NCI-H69 (cell line): ENCODE measurements around the gene SGCA.

Experiments
- DNase-seq: peaks from one replicate; lab custom pipeline; 2025; lab: John Stamatoyannopoulos, UW

The SGCA gene

DNA sequence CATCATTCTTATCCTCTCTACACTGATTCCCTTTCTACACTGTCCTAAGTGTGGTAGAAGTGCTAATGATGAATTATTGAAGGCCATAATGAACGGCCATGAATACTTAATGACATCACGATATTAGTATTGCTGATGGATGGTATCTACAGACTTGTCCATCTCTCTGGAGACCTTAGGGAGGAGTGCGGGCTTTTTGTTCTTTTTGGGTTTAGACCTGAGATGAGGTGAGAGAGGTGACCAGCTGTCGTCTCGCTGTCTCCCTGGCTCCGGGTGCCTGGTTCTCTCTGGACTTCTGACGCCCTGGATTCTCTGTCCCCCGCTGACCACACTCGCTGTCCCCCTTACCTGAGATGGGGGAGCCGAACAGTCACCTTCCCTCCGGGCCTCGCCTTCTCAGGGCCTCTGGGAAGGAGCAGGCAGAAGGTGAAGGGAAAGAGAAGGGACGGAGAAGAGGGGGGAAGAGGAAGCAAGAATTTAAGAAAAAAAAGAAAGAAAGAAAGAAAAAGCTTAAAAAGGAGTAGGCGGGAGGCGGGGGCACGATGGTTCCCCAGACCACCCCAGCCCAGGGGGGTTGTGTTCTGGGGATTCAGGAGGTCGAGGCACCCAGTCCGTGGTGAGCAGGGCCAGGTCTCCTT lies 17.1 kb downstream of the SGCA start:
- no peak for DNase-seq

DNA sequence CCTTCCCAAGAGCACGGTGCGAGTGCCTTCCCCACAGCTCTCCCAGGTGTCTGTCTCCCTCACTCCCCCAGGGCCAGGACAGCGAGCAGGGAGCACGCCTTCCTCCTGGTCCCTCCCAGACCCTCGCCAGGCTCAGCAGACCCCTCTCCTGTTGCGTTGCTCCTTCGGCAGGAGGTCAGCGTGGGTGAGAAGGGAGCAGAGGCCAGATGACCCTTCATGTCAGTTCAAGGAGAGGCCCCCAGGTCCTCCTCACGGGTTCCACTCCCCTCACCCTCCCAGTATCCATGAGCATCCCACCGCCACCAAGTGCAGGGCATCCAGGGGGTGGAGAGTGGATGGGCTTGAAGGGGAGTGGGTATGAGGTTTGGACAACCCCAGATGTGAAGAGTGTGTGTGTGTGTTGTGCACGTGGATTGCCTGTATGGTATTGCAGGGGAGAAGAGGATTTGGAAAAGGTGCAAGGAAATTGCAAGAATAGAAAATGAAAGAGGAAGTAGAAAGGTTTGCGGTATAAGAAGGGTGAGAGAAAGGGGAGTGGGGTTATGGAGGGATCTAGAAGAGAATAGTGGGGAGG lies 17.7 kb downstream of the SGCA start:
- no peak for DNase-seq

DNA sequence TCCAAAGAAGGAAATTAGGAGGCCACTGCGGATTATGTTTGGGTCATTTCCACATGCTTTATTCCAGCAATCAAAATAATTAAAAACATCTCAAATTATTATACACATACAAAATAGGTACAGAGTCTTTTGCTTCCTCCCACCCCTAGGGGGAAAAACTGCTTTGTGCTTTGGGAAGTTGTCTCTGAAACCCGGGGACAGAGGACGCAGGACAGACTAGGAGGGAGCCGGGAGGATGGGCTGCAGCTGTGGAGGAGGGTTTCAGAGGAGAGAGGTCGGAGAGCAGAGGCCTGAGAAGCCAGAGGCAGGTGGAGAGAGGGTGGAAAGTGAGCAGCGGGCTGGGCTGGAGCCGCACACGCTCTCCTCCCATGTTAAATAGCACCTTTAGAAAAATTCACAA lies 18.3 kb downstream of the SGCA start:
- DNase-seq, result peak; percentile 20

DNA sequence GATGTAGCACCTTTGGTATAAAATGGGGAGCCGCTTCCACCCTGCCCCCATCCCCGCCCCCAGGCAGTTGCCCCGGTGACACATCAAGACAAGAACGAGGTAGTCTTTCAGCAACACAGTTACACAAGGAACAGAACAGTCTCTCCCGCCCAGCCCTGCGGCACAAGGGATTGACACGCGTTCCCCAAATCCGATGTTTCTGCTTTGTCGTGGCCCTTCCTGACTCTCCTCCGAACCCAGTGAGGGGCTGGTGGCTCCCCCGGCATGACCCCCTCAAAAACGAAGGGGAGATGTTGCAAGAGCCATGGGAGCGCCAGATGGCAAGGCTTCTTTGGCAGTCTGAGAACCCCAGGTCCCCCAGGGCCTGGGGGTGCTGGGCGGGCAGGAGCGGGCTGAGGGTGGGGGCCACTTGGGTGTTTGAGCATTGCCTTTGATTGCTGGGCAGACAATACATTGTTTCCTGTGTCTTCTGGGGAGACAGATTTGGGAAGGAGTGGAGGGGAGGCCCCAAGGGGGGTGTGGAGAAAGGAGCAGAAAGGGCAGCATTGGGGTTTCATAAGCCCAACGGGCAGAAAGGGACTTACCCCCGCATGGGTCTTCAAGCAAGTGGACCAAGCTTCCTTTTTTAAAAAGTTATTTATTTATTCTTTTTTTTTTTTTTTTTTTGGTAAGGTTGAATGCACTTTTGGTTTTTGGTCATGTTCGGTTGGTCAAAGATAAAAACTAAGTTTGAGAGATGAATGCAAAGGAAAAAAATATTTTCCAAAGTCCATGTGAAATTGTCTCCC lies 19.0 kb downstream of the SGCA start:
- no peak for DNase-seq

DNA sequence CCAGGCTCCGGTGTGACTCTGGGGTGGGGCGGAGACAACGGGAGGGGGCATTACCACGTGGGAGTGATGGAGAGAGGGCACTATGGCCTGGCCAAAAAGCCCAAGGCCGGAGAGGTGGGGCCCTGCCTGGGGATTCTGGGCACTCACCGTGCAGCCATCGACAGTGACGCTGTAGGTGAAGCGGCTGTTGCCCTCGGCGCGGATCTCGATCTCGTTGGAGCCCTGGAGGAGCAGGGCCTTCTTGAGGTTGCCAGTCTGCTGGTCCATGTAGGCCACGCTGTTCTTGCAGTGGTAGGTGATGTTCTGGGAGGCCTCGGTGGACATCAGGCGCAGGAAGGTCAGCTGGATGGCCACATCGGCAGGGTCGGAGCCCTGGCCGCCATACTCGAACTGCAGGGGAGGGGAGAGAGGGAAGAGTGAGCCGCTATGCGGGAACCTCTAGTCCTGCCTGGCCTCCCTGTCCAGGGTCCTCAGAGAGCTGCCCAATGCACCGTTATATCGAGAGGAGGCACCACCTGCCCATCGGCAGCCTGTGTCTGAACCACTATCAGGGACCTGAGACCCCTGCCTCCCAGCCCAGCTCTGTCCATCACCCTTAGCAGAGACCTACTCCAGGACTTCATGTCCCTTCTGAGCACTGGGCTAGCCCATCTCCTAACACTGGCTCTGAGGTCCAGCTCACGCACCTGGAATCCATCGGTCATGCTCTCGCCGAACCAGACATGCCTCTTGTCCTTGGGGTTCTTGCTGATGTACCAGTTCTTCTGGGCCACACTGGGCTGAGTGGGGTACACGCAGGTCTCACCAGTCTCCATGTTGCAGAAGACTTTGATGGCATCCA lies 20.0 kb downstream of the SGCA start:
- no peak for DNase-seq

DNA sequence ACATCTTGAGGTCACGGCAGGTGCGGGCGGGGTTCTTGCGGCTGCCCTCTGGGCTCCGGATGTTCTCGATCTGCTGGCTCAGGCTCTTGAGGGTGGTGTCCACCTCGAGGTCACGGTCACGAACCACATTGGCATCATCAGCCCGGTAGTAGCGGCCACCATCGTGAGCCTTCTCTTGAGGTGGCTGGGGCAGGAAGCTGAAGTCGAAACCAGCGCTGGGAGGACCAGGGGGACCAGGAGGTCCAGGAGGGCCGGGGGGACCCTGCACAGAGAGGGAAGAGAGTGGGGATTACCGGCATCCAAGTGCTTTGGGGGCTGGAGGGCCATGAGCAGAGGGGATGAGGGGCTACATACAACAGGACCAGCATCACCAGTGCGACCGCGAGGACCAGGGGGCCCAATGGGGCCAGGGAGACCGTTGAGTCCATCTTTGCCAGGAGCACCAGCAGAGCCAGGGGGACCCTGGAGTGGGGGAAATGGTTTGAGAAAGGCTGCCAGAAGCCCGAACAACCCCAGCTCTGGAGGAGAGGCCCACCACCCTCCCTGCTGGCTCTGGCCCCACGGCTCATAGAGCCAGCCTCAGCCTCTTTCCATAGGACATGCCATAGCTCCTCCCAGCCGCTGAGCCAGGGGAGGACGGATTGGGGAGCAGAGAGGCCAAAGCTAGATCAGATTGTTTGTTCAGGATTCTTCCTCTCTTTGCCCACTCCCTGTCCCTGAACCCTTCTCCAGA lies 21.0 kb downstream of the SGCA start:
- no peak for DNase-seq

DNA sequence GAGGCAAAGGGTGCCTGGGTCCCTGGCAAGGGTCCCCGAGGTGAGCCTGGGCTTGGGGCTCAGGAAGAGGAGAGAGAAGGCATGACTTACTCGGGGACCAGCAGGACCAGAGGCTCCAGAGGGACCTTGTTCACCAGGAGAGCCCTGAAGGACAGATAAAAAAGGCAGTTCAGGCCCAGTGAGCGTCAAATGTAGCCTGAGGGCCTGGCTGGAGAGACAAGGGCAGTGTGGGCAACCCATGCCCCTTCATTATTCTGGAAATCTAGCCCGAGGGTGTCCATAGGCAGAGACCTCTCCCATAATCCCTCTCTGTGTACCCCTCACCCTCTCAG lies 21.6 kb downstream of the SGCA start:
- no peak for DNase-seq

DNA sequence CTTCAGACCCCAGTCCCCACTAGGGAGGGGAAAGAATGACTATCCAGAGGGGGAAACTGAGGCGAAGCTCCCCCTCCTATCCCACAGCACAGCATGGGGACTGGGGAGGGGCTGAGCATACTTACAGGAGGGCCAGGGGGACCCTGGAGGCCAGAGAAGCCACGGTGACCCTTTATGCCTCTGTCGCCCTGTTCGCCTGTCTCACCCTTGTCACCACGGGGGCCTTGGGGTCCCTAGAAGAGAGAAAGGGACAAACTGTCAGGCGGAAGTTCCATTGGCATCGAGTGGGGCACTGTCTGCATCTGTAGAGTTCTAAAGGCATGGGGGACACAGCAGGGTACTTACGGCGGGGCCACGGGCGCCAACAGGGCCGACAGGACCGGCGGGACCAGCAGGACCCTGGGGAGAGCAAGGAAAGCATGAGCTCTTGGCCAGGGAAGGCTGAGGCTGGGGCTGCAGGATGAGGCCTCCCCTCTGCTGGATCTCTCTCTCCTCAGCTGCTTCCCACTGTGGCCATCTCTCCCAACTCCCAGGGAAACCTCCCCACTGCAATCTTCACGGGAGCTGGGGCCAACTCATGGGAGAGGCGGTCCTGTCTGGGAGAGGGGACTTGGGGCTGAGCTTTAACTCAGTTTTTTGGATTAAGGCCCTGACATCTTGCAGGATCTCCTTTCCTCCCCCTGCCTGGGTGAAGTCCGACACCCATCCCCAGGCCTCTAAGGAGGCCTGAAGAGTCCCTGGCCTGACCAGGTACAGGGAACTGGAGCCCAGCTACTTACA lies 22.1 kb downstream of the SGCA start:
- no peak for DNase-seq

DNA sequence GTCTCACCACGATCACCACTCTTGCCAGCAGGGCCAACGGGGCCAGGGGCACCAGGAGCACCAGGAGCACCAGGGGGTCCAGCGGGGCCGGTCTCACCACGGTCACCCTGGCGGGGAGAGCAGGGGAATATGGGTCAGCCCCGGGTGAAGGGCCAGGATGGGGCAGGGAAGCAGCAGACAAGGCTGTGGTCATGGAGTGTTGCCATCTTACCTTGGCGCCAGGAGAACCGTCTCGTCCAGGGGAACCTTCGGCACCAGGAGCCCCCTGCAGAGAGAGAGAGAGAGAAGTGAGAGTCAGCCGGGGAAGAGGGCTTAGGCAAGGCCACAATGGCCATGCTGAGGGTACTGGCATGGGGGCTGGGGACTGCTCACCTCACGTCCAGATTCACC lies 22.7 kb downstream of the SGCA start:
- no peak for DNase-seq

DNA sequence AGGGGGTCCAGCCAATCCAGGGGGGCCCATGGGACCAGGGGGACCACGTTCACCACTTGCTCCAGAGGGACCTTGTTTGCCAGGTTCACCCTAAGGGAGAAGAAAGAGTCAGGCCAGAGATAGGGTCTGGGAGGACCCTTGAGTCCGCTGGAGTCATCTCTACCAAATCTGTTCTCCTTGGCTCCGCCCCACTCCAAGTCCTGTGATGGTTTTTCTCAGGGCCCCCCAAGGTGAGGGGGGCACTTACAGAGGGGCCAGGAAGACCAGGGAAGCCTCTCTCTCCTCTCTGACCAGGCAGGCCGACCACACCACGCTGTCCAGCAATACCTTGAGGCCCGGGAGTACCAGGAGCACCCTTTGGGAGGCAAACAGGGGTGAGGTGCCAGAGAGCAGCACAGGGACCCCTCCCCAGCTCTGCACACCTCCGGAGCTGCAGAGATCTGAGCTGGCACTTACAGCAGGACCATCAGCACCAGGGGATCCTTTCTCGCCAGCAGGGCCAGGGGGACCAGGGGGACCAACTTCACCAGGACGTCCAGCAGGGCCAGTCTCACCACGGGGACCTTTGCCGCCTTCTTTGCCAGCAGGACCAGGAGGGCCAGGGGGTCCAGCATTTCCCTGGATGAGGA lies 23.2 kb downstream of the SGCA start:
- DNase-seq, result no peak

DNA sequence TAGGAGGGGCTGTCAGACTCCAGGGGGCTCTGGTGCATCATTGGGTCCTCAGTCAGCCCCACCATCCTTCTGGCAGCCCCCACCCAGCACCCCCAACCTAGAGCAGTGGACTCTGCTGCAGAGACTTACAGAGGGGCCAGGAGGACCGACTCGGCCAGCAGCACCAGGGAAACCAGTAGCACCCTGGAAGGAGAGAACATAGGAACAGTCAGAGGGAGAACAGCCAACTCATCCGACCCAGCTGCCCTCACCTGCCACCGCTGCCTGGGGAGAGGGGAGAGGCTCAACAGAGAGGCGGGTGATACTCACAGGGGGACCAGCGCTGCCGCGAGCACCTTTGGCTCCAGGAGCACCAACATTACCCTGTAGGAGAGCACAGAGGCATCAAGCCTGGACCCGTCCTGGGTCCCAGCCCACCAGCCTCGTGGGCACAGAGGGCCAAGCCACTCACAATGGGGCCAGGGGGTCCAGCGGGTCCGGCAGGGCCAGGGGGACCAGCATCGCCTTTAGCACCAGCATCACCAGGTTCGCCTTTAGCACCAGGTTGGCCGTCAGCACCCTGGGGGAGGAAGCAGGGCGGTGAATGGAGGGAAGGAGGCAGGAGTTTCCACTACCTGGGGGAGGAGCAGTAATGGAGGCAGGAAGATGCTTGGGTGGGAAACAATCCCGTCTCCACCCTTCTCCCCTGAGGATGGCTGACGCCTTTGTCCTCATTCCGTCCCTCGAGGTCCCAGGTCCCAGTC lies 23.9 kb downstream of the SGCA start:
- no peak for DNase-seq

DNA sequence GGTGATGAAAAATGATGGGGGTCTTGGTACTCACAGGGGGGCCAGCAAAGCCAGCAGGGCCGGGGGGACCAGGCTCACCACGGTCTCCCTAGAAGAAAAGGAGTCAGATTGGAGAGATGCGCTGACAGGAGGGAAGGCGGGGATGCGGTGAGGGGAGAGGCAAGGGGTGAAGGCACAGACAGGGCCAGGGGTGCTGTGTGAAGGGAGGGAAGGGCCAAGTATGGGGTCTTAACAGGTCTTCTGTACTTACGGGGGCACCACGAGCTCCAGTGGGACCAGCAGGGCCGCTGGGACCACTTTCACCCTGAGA lies 24.4 kb downstream of the SGCA start:
- DNase-seq, result no peak

DNA sequence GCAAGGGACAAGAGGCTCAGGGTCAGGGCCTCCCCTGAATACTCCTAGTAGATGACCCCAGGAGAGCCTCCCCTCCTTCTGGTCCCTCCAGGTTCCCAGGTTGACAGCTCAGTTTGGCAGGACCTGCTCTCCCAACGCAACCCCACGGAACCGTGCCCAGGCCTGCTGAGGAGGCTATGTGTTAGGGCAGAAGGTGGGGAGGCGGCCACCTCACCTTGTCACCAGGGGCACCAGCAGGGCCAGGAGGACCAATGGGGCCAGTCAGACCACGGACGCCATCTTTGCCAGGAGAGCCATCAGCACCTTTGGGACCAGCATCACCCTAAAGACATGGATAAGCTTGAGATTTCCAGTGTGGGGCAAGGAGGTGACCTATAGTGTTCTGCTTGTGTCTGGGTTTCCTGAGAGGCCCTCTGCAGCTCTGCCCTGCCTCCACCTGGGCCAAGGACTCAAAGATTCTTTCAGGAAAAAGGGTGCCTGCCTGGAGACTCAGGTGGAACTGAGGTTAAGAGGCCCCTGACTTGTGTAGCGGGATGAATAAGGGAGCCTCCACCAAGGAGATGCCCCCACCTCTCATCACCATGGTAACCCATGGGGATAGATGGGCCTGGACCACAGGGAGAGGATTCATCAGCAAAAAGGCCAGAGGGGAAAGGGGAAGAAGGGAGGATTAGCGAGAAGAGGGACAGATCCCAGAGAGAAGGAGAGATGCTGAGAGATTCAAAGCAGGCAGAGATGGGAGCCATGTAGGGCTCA lies 25.0 kb downstream of the SGCA start:
- no peak for DNase-seq

DNA sequence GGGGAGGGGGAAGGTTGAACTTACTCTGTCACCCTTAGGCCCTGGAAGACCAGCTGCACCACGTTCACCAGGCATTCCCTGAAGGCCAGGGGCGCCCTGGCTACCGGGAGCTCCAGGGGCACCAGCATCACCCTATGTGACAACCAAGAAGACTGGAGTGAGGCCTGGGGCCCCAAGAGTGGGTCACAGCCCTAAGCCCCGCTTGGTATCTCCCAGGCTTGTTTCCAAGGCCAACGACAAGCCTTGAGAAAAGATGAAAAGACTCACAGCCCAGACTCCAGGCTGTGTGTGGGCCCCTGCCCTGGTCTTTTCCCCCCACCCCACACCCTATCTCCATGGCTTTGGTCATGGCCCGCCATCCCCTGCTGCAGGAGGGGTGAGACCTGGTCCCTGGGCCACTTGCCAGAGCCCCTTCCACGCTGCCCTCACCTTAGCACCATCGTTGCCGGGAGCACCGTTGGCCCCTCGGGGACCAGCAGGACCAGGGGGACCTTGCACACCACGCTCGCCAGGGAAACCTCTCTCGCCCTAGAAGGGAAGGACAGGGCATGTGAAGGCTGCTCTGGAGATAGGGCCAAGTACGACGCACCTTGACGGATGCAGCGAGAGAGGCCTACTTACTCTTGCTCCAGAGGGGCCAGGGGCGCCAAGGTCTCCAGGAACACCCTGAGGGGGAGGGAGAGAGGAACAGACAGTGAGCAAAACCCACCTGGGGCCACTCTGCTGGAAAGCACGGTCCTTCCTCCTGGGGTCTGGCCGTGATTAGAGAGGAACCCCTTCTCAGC lies 25.7 kb downstream of the SGCA start:
- no peak for DNase-seq

DNA sequence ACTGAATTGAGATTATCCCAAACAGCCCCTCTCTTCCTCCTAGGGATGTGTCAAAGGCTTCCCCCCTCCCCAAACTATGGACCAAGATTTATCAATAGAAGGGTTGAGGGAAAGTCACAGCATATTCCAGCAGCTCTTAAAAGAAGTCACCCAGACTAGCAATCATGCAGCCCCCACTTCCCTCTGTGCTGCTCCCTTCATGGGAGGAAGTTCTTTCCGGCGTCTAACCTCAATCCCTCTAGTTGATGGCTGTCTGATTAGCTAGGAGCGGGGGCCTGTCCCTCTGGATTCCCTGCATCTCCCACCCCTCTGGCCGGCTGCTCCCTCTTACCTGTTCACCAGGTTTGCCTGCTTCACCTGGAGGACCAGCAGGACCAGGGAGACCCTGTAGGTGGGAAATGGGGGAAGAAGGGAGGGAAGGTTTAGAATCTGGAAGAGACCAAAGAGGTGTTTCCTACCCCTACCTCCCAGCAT lies 26.4 kb downstream of the SGCA start:
- DNase-seq, result no peak

DNA sequence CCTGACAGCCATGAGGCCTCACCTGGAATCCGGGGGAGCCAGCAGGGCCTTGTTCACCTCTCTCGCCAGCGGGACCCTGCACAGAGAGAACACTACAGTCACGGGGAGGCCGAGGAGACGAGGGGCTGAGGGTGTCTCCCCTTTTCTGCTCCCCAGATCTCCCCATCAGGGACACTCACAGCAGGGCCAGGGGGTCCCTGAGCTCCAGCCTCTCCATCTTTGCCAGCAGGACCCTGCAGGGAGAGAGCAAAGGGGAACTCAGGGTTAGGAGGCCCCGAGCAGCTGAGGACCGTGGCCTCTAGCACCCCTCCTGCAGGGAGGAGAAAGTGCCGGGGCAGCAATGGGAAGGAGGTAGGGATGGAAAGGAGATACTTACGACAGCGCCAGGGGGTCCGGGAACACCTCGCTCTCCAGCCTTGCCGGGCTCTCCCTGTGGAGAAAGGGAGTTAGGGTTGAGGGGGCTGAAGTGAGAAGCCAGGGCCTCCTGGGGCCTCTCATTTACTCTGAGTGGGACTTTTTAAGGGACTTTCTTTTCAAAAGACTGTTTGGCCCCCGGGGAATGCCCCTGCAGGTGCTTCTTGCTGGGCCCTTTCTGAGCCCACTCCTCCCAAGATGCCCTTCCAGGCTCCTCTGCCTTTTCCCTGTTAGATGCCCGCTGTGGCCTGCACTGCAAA lies 26.9 kb downstream of the SGCA start:
- DNase-seq, result no peak

DNA sequence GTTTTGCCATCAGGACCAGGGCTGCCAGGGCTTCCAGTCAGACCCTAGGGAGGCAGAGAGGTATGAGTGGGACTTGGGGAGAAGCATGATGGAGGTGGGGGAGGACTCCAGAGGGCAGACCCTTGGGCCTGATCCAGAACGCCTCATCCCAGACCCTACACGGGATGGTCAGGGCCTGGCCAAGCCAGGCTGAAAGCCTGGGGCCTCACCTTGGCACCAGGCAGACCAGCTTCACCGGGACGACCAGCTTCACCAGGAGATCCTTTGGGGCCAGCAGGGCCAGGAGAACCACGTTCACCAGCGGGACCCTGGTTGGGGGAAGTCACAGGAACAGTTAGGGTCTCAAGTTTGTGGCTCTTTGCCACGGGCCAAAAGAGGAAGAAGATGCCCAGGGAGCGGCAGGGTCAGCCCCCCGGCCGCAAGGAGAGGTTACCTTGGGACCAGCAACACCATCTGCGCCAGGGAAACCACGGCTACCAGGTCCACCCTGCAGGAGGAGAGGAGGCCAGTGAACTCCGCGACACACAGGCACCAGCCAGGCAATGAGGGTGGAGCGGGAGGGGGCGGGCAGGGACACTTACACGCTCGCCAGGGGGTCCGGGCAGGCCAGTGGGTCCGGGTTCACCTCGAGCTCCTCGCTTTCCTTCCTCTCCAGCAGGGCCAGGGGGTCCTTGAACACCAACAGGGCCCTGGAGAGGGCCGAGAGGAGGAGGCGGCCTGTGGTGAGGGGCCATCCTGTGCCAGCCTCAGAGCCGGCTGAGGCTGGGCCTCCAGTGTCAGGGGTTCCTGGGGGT lies 28.5 kb downstream of the SGCA start:
- DNase-seq, result no peak
